GM19099 (cell line): ENCODE measurements around the gene MFNG.

Experiments used
- POLR2A ChIP-seq: IDR thresholded peaks from 3 replicates; pipeline ENCODE4 v1.6.1; 2011; ENCODE audit warnings: low read depth; ENCODE audit not compliant: insufficient read length; ENCODE audit errors: extremely low read depth

The MFNG gene

GRCh38 chr22:37457093-37457893 is 28.9 kb downstream of the MFNG start:
- no peak for TF ChIP-seq POLR2A

GRCh38 chr22:37456346-37456745 is 29.8 kb downstream of the MFNG start:
- no peak for TF ChIP-seq POLR2A

- TF ChIP-seq POLR2A, result no peak
These were observed 30.3 kb downstream of the MFNG start for GRCh38 chr22:37455896-37456295.

GRCh38 chr22:37454857-37455686 is 31.1 kb downstream of the MFNG start:
- no peak for TF ChIP-seq POLR2A

- TF ChIP-seq POLR2A, result no peak
These were observed 32.5 kb downstream of the MFNG start for GRCh38 chr22:37453696-37454095.

GRCh38 chr22:37451218-37451617 is 35.0 kb downstream of the MFNG start:
- no peak for TF ChIP-seq POLR2A

- TF ChIP-seq POLR2A, result no peak
These were observed 36.7 kb downstream of the MFNG start for GRCh38 chr22:37449331-37450001.

- TF ChIP-seq POLR2A, result no peak
These were observed 37.6 kb downstream of the MFNG start for GRCh38 chr22:37448516-37449127.

GRCh38 chr22:37445501-37445900 is 40.7 kb downstream of the MFNG start:
- TF ChIP-seq POLR2A, result no peak

- TF ChIP-seq POLR2A, result no peak
These were observed 42.2 kb downstream of the MFNG start for GRCh38 chr22:37443977-37444376.

- no peak for TF ChIP-seq POLR2A
These were observed 43.1 kb downstream of the MFNG start for GRCh38 chr22:37443086-37443485.

GRCh38 chr22:37442537-37442936 is 43.6 kb downstream of the MFNG start:
- no peak for TF ChIP-seq POLR2A

GRCh38 chr22:37442135-37442534 is 44.0 kb downstream of the MFNG start:
- TF ChIP-seq POLR2A, result no peak

GRCh38 chr22:37440875-37441274 is 45.3 kb downstream of the MFNG start:
- TF ChIP-seq POLR2A, result no peak

GRCh38 chr22:37439347-37439746 is 46.8 kb downstream of the MFNG start:
- no peak for TF ChIP-seq POLR2A

GRCh38 chr22:37435970-37436603 is 50.1 kb downstream of the MFNG start:
- TF ChIP-seq POLR2A, result no peak
